HepG2 (cell line): ENCODE data around the gene COG5. TPM values are rescaled to one million over a fixed set of nuclear protein-coding genes. Genes with fewer than 3 reads are reported as not detected.

Source experiments
- AHR ChIP-seq: IDR thresholded peaks from 2 replicates; pipeline ENCODE4 v1.6.1; 2018; ENCODE audit warnings: missing genetic modification reagents, missing compliant biosample characterization
- BORCS8-MEF2B ChIP-seq: sonication (generic); formaldehyde crosslinking; IDR thresholded peaks from 2 replicates; pipeline ENCODE4 v1.8.0; 2022; ENCODE audit warnings: mild to moderate bottlenecking, missing genetic modification reagents
- DDIT3 ChIP-seq: sonication (generic); formaldehyde crosslinking; IDR thresholded peaks from 2 replicates; pipeline ENCODE4 v1.4.0; 2020; ENCODE audit warnings: mild to moderate bottlenecking, missing genetic modification reagents
- ELF4 ChIP-seq: sonication (generic); formaldehyde crosslinking; IDR thresholded peaks from 2 replicates; pipeline ENCODE4 v1.5.0; 2020; ENCODE audit warnings: missing genetic modification reagents, mild to moderate bottlenecking, moderate library complexity, borderline replicate concordance
- GFI1 ChIP-seq: sonication (generic); formaldehyde crosslinking; IDR thresholded peaks from 2 replicates; pipeline ENCODE4 v1.5.0; 2020; ENCODE audit warnings: missing genetic modification reagents, mild to moderate bottlenecking, borderline replicate concordance
- HBP1 ChIP-seq: IDR thresholded peaks from 2 replicates; pipeline ENCODE4 v1.6.1; 2016; ENCODE audit warnings: low read depth, control low read depth
- HIVEP1 ChIP-seq: sonication (generic); formaldehyde crosslinking; IDR thresholded peaks from 2 replicates; pipeline ENCODE4 v1.4.0; 2020; ENCODE audit warnings: mild to moderate bottlenecking, missing genetic modification reagents
- MAF1 ChIP-seq: sonication (generic); formaldehyde crosslinking; IDR thresholded peaks from 2 replicates; pipeline ENCODE4 v1.5.0; 2020; ENCODE audit warnings: missing genetic modification reagents, borderline replicate concordance
- MEIS1 ChIP-seq: sonication (generic); formaldehyde crosslinking; IDR thresholded peaks from 2 replicates; pipeline ENCODE4 v1.9.0; 2021; ENCODE audit warnings: mild to moderate bottlenecking, missing genetic modification reagents, moderate library complexity, borderline replicate concordance
- ONECUT2 ChIP-seq: sonication (generic); formaldehyde crosslinking; IDR thresholded peaks from 2 replicates; pipeline ENCODE4 v1.4.0; 2020; ENCODE audit warnings: missing genetic modification reagents
- TBX2 ChIP-seq: sonication (generic); formaldehyde crosslinking; IDR thresholded peaks from 2 replicates; pipeline ENCODE4 v1.5.0; 2020; ENCODE audit warnings: missing genetic modification reagents, mild to moderate bottlenecking, borderline replicate concordance
- XRCC5 ChIP-seq: fragments of 200-400 bp; formaldehyde crosslinking; optimal IDR thresholded peaks from 2 replicates; pipeline ENCODE3; 2017; ENCODE audit warnings: mild to moderate bottlenecking, low read length
- ZFP36 ChIP-seq: fragments of 150-350 bp; IDR thresholded peaks from 2 replicates; pipeline ENCODE4 v1.6.1; 2018; ENCODE audit warnings: borderline replicate concordance, low read length, low read depth; ENCODE audit not compliant: partially characterized antibody
- ZNF121 ChIP-seq: sonication (generic); formaldehyde crosslinking; IDR thresholded peaks from 2 replicates; pipeline ENCODE4 v1.5.0; 2020; ENCODE audit warnings: mild to moderate bottlenecking, missing genetic modification reagents
- ZNF788 ChIP-seq: sonication (generic); formaldehyde crosslinking; IDR thresholded peaks from 2 replicates; pipeline ENCODE4 v1.5.0; 2020; ENCODE audit warnings: mild to moderate bottlenecking, missing genetic modification reagents, borderline replicate concordance
- ZNF883 ChIP-seq: sonication (generic); formaldehyde crosslinking; IDR thresholded peaks from 2 replicates; pipeline ENCODE4 v1.5.1; 2020; ENCODE audit warnings: mild to moderate bottlenecking, missing genetic modification reagents; ENCODE audit errors: not compliant biosample characterization
- ZSCAN21 ChIP-seq: sonication (generic); formaldehyde crosslinking; IDR thresholded peaks from 2 replicates; pipeline ENCODE4 v1.8.0; 2022; ENCODE audit warnings: mild to moderate bottlenecking, missing genetic modification reagents, moderate library complexity, borderline replicate concordance
- ZSCAN9 ChIP-seq: IDR thresholded peaks from 2 replicates; pipeline ENCODE4 v1.6.1; 2016; ENCODE audit warnings: borderline replicate concordance
- polyA plus RNA-seq, 8 experiments: library from polyadenylated mRNA; depleted of rRNA in 3 of 8; stranded (reverse) in 7 of 8; unstranded in 1 of 8; fragments of >200 nt; fragmentation: Illumina TruSeq in 4 of 8; extraction: Trizol in 4 of 8; gene quantifications; 2 replicates each; pipeline versions ENCODE4 v1.2.1 to v1.2.3, GENCODE V29; 2011 to 2016; ENCODE audit warnings: low read depth in 4 of 8, missing spikeins in 1 of 8, mixed read lengths in 1 of 8; ENCODE audit not compliant: insufficient read depth in 1 of 8
- total RNA-seq, 5 experiments: library from RNA; depleted of rRNA; stranded (reverse); fragments of >200 nt; fragmentation: Illumina TruSeq; extraction: Trizol; gene quantifications; 2 replicates each; pipeline ENCODE4 v1.2.3, GENCODE V29; 2016; ENCODE audit warnings: low read depth in 1 of 5
- TF ChIP-seq, protein P1 (sequence below): sonication (generic); formaldehyde crosslinking; IDR thresholded peaks from 2 replicates; pipeline ENCODE4 v1.4.0; 2020; ENCODE audit warnings: mild to moderate bottlenecking, missing genetic modification reagents, borderline replicate concordance
- TF ChIP-seq, protein P2 (sequence below): sonication (generic); formaldehyde crosslinking; conservative IDR thresholded peaks from 2 replicates; pipeline ENCODE4 v1.4.0; 2020; ENCODE audit warnings: missing genetic modification reagents

The COG5 gene
- total and polyA plus RNA-seq, 2 of the 13 experiments (the other 11 are each of a cell fraction or from before 2014, with no cell fraction given): 20.4 to 31.3 TPM

DNA sequence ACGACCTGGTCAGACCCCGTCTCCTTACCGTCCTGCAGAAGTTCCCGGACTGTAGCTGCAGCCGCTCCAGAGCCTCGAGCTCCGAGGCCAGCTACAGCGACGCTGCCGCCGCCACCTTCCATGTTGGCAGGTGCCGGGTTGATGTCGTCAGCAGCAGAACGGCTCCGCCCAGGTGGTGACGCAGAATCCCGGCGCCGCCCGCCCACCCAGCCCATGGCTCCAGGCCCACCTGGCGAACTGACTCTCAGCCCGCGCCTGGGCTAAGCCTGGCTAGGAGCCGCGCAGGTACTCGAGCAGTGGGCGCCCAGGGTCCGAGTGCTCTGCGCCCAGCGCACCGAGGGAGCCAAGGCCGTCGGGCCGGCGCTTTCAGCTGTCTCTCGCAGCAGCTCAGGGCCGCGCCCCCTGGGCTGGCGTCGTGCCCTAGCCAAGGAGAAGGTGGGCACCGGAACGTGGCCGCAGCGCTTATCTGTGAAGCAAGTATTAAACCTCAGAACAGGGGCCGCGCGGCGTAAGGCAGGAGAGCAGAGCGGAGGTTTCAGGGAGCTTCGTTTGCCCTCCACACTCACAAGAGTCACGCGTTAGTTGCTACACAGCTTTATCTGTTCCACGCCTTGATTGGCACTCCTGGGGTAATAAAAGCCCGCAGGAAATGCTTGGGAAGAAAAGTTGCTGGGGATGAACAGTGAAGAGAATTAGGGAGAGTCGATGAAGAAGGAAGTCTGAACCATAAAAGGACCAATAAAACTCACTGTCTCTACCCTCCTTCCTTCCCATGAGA is at the start of gene COG5, which contains the start of gene DUS4L (continued):
- TF ChIP-seq HBP1 (peak; percentile 81; the same call in 1 of the 2 replicates), ZFP36 (no peak), ZNF121 (peak; percentile 54; the same call in 1 of the 2 replicates), ZNF788 (CRISPR knock-in tag) (peak; percentile 74), HIVEP1 (CRISPR knock-in tag) (peak; percentile 74), ZSCAN9 (CRISPR knock-in tag) (peak; percentile 72; the same call in 1 of the 2 replicates), BORCS8-MEF2B (CRISPR knock-in tag) (peak; percentile 65; the same call in 1 of the 2 replicates), MEIS1 (CRISPR knock-in tag) (peak; percentile 78), XRCC5 (peak; percentile 24), ZNF883 (no peak), GFI1 (peak; percentile 83), AHR (CRISPR knock-in tag) (peak; percentile 88; the same call in 1 of the 2 replicates), TBX2 (CRISPR knock-in tag) (peak; percentile 78), ZSCAN21 (peak; percentile 84), ONECUT2 (no peak), MAF1 (peak; percentile 80), DDIT3 (CRISPR knock-in tag) (no peak), ELF4 (no peak)
- TF ChIP-seq, protein P1, sequence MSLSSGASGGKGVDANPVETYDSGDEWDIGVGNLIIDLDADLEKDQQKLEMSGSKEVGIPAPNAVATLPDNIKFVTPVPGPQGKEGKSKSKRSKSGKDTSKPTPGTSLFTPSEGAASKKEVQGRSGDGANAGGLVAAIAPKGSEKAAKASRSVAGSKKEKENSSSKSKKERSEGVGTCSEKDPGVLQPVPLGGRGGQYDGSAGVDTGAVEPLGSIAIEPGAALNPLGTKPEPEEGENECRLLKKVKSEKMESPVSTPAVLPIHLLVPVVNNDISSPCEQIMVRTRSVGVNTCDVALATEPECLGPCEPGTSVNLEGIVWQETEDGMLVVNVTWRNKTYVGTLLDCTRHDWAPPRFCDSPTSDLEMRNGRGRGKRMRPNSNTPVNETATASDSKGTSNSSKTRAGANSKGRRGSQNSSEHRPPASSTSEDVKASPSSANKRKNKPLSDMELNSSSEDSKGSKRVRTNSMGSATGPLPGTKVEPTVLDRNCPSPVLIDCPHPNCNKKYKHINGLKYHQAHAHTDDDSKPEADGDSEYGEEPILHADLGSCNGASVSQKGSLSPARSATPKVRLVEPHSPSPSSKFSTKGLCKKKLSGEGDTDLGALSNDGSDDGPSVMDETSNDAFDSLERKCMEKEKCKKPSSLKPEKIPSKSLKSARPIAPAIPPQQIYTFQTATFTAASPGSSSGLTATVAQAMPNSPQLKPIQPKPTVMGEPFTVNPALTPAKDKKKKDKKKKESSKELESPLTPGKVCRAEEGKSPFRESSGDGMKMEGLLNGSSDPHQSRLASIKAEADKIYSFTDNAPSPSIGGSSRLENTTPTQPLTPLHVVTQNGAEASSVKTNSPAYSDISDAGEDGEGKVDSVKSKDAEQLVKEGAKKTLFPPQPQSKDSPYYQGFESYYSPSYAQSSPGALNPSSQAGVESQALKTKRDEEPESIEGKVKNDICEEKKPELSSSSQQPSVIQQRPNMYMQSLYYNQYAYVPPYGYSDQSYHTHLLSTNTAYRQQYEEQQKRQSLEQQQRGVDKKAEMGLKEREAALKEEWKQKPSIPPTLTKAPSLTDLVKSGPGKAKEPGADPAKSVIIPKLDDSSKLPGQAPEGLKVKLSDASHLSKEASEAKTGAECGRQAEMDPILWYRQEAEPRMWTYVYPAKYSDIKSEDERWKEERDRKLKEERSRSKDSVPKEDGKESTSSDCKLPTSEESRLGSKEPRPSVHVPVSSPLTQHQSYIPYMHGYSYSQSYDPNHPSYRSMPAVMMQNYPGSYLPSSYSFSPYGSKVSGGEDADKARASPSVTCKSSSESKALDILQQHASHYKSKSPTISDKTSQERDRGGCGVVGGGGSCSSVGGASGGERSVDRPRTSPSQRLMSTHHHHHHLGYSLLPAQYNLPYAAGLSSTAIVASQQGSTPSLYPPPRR (CRISPR knock-in tag): peak; percentile 42; the same call in 1 of the 2 replicates
- TF ChIP-seq, protein P2, sequence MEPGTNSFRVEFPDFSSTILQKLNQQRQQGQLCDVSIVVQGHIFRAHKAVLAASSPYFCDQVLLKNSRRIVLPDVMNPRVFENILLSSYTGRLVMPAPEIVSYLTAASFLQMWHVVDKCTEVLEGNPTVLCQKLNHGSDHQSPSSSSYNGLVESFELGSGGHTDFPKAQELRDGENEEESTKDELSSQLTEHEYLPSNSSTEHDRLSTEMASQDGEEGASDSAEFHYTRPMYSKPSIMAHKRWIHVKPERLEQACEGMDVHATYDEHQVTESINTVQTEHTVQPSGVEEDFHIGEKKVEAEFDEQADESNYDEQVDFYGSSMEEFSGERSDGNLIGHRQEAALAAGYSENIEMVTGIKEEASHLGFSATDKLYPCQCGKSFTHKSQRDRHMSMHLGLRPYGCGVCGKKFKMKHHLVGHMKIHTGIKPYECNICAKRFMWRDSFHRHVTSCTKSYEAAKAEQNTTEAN (CRISPR knock-in tag): 0 out of 2 replicates have a peak, but pooled peaks have one; percentile 43
